ENCODE data around the gene CNNM3.

CNNM3 gene

GRCh38 chr2:96816127-96816835 is at the start of gene CNNM3:
Gene CNNM3, plus strand, starts transcription at chr2:96816268. Its CDS starts 10 bp downstream, at chr2:96816278.
- no peak within 1 kb of the TSS for H3K27ac ChIP-seq (ENCODE audit: low read length)
- 0 out of 2 replicates have a peak, but pooled peaks cover 1% of the 10 kb centered on the region for H3K4me1 ChIP-seq (ENCODE audit: control insufficient read depth, insufficient read depth, low read length)
- peak within 1 kb of the TSS; percentile 89 for H3K4me3 ChIP-seq (ENCODE audit: low read length)
- no peaks in the 10 kb centered on the region for H3K27me3 ChIP-seq (ENCODE audit: control insufficient read depth, insufficient read depth, low read length)
- WGBS (ENCODE audit: insufficient coverage, insufficient read length): no CpG with 5 or more reads among the region's 103 CpGs
- no peaks in the 10 kb centered on the region for H3K9me3 ChIP-seq (ENCODE audit: control insufficient read depth, insufficient read depth, low read length)
- peak; percentile 82 for DNase-seq (ENCODE audit: low read depth, low spot score)
- no peaks in the 10 kb centered on the region; the same call in 1 of the 2 replicates for H3K36me3 ChIP-seq (ENCODE audit: control insufficient read depth, insufficient read depth, low read length)

GRCh38 chr2:96767135-96767871 is 48.8 kb upstream of the CNNM3 start:
- WGBS (ENCODE audit: insufficient coverage, insufficient read length): no CpG with 5 or more reads among the region's 9 CpGs
- H3K9me3 ChIP-seq (ENCODE audit: control insufficient read depth, insufficient read depth, low read length): no peaks in the 10 kb centered on the region
- no peak for DNase-seq (ENCODE audit: low read depth, low spot score)
- H3K27ac ChIP-seq (ENCODE audit: low read length): no peak overlapping the region
- H3K4me1 ChIP-seq (ENCODE audit: control insufficient read depth, insufficient read depth, low read length): peaks cover 3% of the 10 kb centered on the region; the same call in 1 of the 2 replicates
- no peaks in the 10 kb centered on the region for H3K27me3 ChIP-seq (ENCODE audit: control insufficient read depth, insufficient read depth, low read length)
- H3K4me3 ChIP-seq (ENCODE audit: low read length): no peak overlapping the region
- H3K36me3 ChIP-seq (ENCODE audit: control insufficient read depth, insufficient read depth, low read length): no peaks in the 10 kb centered on the region

GRCh38 chr2:96768083-96768561 is 47.9 kb upstream of the CNNM3 start:
- Histone ChIP-seq H3K27ac (ENCODE audit: low read length) (no peak overlapping the region), H3K36me3 (ENCODE audit: control insufficient read depth, insufficient read depth, low read length) (no peaks in the 10 kb centered on the region), H3K27me3 (ENCODE audit: control insufficient read depth, insufficient read depth, low read length) (no peaks in the 10 kb centered on the region), H3K4me1 (ENCODE audit: control insufficient read depth, insufficient read depth, low read length) (peaks cover 3% of the 10 kb centered on the region; the same call in 1 of the 2 replicates), H3K4me3 (ENCODE audit: low read length) (no peak overlapping the region), H3K9me3 (ENCODE audit: control insufficient read depth, insufficient read depth, low read length) (no peaks in the 10 kb centered on the region)
- DNase-seq (ENCODE audit: low read depth, low spot score): no peak
- WGBS (ENCODE audit: insufficient coverage, insufficient read length): no CpG with 5 or more reads among the region's 8 CpGs

GRCh38 chr2:96769814-96770213 is 46.3 kb upstream of the CNNM3 start:
- Histone ChIP-seq H3K9me3 (ENCODE audit: control insufficient read depth, insufficient read depth, low read length) (no peaks in the 10 kb centered on the region), H3K36me3 (ENCODE audit: control insufficient read depth, insufficient read depth, low read length) (no peaks in the 10 kb centered on the region), H3K4me3 (ENCODE audit: low read length) (no peak overlapping the region), H3K27ac (ENCODE audit: low read length) (no peak overlapping the region), H3K4me1 (ENCODE audit: control insufficient read depth, insufficient read depth, low read length) (0 out of 2 replicates have a peak, but pooled peaks cover 1% of the 10 kb centered on the region), H3K27me3 (ENCODE audit: control insufficient read depth, insufficient read depth, low read length) (no peaks in the 10 kb centered on the region)
- no CpG with 5 or more reads among the region's 7 CpGs for WGBS (ENCODE audit: insufficient coverage, insufficient read length)
- no peak for DNase-seq (ENCODE audit: low read depth, low spot score)

GRCh38 chr2:96770442-96771202 is 45.4 kb upstream of the CNNM3 start:
- no peak for DNase-seq (ENCODE audit: low read depth, low spot score)
- Histone ChIP-seq H3K27ac (ENCODE audit: low read length) (no peak overlapping the region), H3K36me3 (ENCODE audit: control insufficient read depth, insufficient read depth, low read length) (no peaks in the 10 kb centered on the region), H3K27me3 (ENCODE audit: control insufficient read depth, insufficient read depth, low read length) (no peaks in the 10 kb centered on the region), H3K4me3 (ENCODE audit: low read length) (no peak overlapping the region), H3K9me3 (ENCODE audit: control insufficient read depth, insufficient read depth, low read length) (no peaks in the 10 kb centered on the region), H3K4me1 (ENCODE audit: control insufficient read depth, insufficient read depth, low read length) (0 out of 2 replicates have a peak, but pooled peaks cover 1% of the 10 kb centered on the region)
- no CpG with 5 or more reads among the region's 25 CpGs for WGBS (ENCODE audit: insufficient coverage, insufficient read length)

- Histone ChIP-seq H3K4me1 (ENCODE audit: control insufficient read depth, insufficient read depth, low read length) (0 out of 2 replicates have a peak, but pooled peaks cover 1% of the 10 kb centered on the region), H3K27ac (ENCODE audit: low read length) (no peak overlapping the region), H3K9me3 (ENCODE audit: control insufficient read depth, insufficient read depth, low read length) (no peaks in the 10 kb centered on the region), H3K4me3 (ENCODE audit: low read length) (no peak overlapping the region), H3K27me3 (ENCODE audit: control insufficient read depth, insufficient read depth, low read length) (no peaks in the 10 kb centered on the region), H3K36me3 (ENCODE audit: control insufficient read depth, insufficient read depth, low read length) (no peaks in the 10 kb centered on the region)
- WGBS (ENCODE audit: insufficient coverage, insufficient read length): no CpG with 5 or more reads among the region's 20 CpGs
- no peak for DNase-seq (ENCODE audit: low read depth, low spot score)
Observed at GRCh38 chr2:96771796-96772618, 44.1 kb upstream of the CNNM3 start.

GRCh38 chr2:96772903-96773671 is 43.0 kb upstream of the CNNM3 start:
- Histone ChIP-seq H3K4me3 (ENCODE audit: low read length) (no peak overlapping the region), H3K9me3 (ENCODE audit: control insufficient read depth, insufficient read depth, low read length) (no peaks in the 10 kb centered on the region), H3K27ac (ENCODE audit: low read length) (no peak overlapping the region), H3K27me3 (ENCODE audit: control insufficient read depth, insufficient read depth, low read length) (no peaks in the 10 kb centered on the region), H3K4me1 (ENCODE audit: control insufficient read depth, insufficient read depth, low read length) (0 out of 2 replicates have a peak, but pooled peaks cover 1% of the 10 kb centered on the region), H3K36me3 (ENCODE audit: control insufficient read depth, insufficient read depth, low read length) (no peaks in the 10 kb centered on the region)
- WGBS (ENCODE audit: insufficient coverage, insufficient read length): no CpG with 5 or more reads among the region's 12 CpGs
- no peak for DNase-seq (ENCODE audit: low read depth, low spot score)

- DNase-seq (ENCODE audit: low read depth, low spot score): no peak
- no peak overlapping the region for H3K27ac ChIP-seq (ENCODE audit: low read length)
Observed at GRCh38 chr2:96773922-96774321, 42.1 kb upstream of the CNNM3 start.

GRCh38 chr2:96775160-96775559 is 40.9 kb upstream of the CNNM3 start:
- no peak for DNase-seq (ENCODE audit: low read depth, low spot score)
- Histone ChIP-seq H3K27ac (ENCODE audit: low read length) (no peak overlapping the region), H3K4me3 (ENCODE audit: low read length) (no peak overlapping the region), H3K36me3 (ENCODE audit: control insufficient read depth, insufficient read depth, low read length) (no peaks in the 10 kb centered on the region), H3K27me3 (ENCODE audit: control insufficient read depth, insufficient read depth, low read length) (no peaks in the 10 kb centered on the region), H3K4me1 (ENCODE audit: control insufficient read depth, insufficient read depth, low read length) (0 out of 2 replicates have a peak, but pooled peaks cover 1% of the 10 kb centered on the region), H3K9me3 (ENCODE audit: control insufficient read depth, insufficient read depth, low read length) (no peaks in the 10 kb centered on the region)
- WGBS (ENCODE audit: insufficient coverage, insufficient read length): no CpG with 5 or more reads among the region's 1 CpG

More at GRCh38 chr2:96773922-96774321, 42.1 kb upstream of the CNNM3 start:
- H3K27me3 ChIP-seq (ENCODE audit: control insufficient read depth, insufficient read depth, low read length): no peaks in the 10 kb centered on the region
- H3K36me3 ChIP-seq (ENCODE audit: control insufficient read depth, insufficient read depth, low read length): no peaks in the 10 kb centered on the region
- no peaks in the 10 kb centered on the region for H3K9me3 ChIP-seq (ENCODE audit: control insufficient read depth, insufficient read depth, low read length)
- H3K4me3 ChIP-seq (ENCODE audit: low read length): no peak overlapping the region
- 0 out of 2 replicates have a peak, but pooled peaks cover 1% of the 10 kb centered on the region for H3K4me1 ChIP-seq (ENCODE audit: control insufficient read depth, insufficient read depth, low read length)
- no CpG with 5 or more reads among the region's 7 CpGs for WGBS (ENCODE audit: insufficient coverage, insufficient read length)
